WTC11 (cell line): ENCODE results near the gene BROX. TPM values are rescaled to one million over a fixed set of nuclear protein-coding genes. Genes with fewer than 3 reads are reported as not detected.

Experiments
- ATAC-seq: fragments of 200-7000 bp; cut with Tn5 transposase; 2 replicates; pipeline ENCODE4 v1.10.0; 2021; ENCODE audit warnings: mild to moderate bottlenecking, moderate library complexity
- CTCF ChIA-PET: fragments of 300-600 bp; sonication (Branson Sonifier 250); formaldehyde crosslinking; loops from one replicate; lab custom pipeline; 2021; ENCODE audit warnings: antibody characterized with exemption; lab: Charles Lee
- POLR2A ChIA-PET: fragments of 350-600 bp; sonication (Branson Sonifier 250); formaldehyde crosslinking; loops from one replicate; lab custom pipeline; 2021; ENCODE audit warnings: antibody characterized with exemption; lab: Charles Lee
- DNase-seq: peaks from one replicate; pipeline ENCODE4 v3.0.0; 2021; ENCODE audit warnings: low spot score
- H3K27ac Mint-ChIP-seq: 2 replicates; pipeline ENCODE4 v1.8.0; 2021; ENCODE audit warnings: mixed read lengths
- H3K27me3 Mint-ChIP-seq: 2 replicates; pipeline ENCODE4 v1.8.0; 2021; ENCODE audit warnings: low read depth, mild to moderate bottlenecking, moderate library complexity, mixed read lengths
- H3K36me3 Mint-ChIP-seq: 2 replicates; pipeline ENCODE4 v1.8.0; 2021; ENCODE audit warnings: mixed read lengths
- H3K4me1 Mint-ChIP-seq: 2 replicates; pipeline ENCODE4 v1.8.0; 2022; ENCODE audit warnings: mixed read lengths
- H3K4me3 Mint-ChIP-seq: 2 replicates; pipeline ENCODE4 v1.8.0; 2021; ENCODE audit warnings: mild to moderate bottlenecking, moderate library complexity, mixed read lengths
- H3K9me3 Mint-ChIP-seq: 2 replicates; pipeline ENCODE4 v1.8.0; 2021; ENCODE audit warnings: mixed read lengths
- CDX4 ChIP-seq: fragments of 250-450 bp; sonication (Bioruptor Pico); IDR thresholded peaks from 2 replicates; pipeline ENCODE4 v1.9.0; 2021; ENCODE audit warnings: moderate library complexity, mild to moderate bottlenecking, inconsistent platforms, borderline replicate concordance
- E2F1 ChIP-seq: sonication (generic); formaldehyde crosslinking; IDR thresholded peaks from 2 replicates; pipeline ENCODE4 v1.8.0; 2022; ENCODE audit warnings: mild to moderate bottlenecking, missing genetic modification reagents
- ERG ChIP-seq: fragments of 250-450 bp; sonication (Bioruptor Pico); IDR thresholded peaks from 2 replicates; pipeline ENCODE4 v1.8.0; 2021; ENCODE audit warnings: mild to moderate bottlenecking
- FOXJ3 ChIP-seq: sonication (generic); formaldehyde crosslinking; IDR thresholded peaks from 2 replicates; pipeline ENCODE4 v1.9.0; 2021; ENCODE audit warnings: missing genetic modification reagents, mild to moderate bottlenecking, borderline replicate concordance
- IRF1 ChIP-seq: sonication (generic); formaldehyde crosslinking; IDR thresholded peaks from 2 replicates; pipeline ENCODE4 v1.8.0; 2023; ENCODE audit warnings: missing genetic modification reagents
- IRF2 ChIP-seq: sonication (generic); formaldehyde crosslinking; IDR thresholded peaks from 2 replicates; pipeline ENCODE4 v1.8.0; 2022; ENCODE audit warnings: low read depth, missing genetic modification reagents, borderline replicate concordance
- JAZF1 ChIP-seq: fragments of 250-450 bp; sonication (Bioruptor Pico); IDR thresholded peaks from 2 replicates; pipeline ENCODE4 v1.9.0; 2021; ENCODE audit warnings: moderate library complexity, mild to moderate bottlenecking, inconsistent platforms
- KAT7 ChIP-seq: sonication (generic); formaldehyde crosslinking; IDR thresholded peaks from 2 replicates; pipeline ENCODE4 v1.8.1; 2023; ENCODE audit warnings: missing genetic modification reagents, mild to moderate bottlenecking, borderline replicate concordance
- OVOL2 ChIP-seq: fragments of 250-450 bp; sonication (Bioruptor Pico); IDR thresholded peaks from 2 replicates; pipeline ENCODE4 v1.9.0; 2021; ENCODE audit warnings: mild to moderate bottlenecking, borderline replicate concordance
- PRRX2 ChIP-seq: fragments of 250-450 bp; sonication (Bioruptor Pico); IDR thresholded peaks from 2 replicates; pipeline ENCODE4 v1.8.0; 2021; ENCODE audit warnings: mild to moderate bottlenecking
- SMAD4 ChIP-seq: sonication (generic); formaldehyde crosslinking; IDR thresholded peaks from 2 replicates; pipeline ENCODE4 v1.8.0; 2022; ENCODE audit warnings: mild to moderate bottlenecking, missing genetic modification reagents
- TEAD4 ChIP-seq: sonication (generic); formaldehyde crosslinking; IDR thresholded peaks from 2 replicates; pipeline ENCODE4 v1.8.0; 2022; ENCODE audit warnings: mild to moderate bottlenecking, missing genetic modification reagents
- ZNF281 ChIP-seq: sonication (generic); formaldehyde crosslinking; IDR thresholded peaks from 2 replicates; pipeline ENCODE4 v1.8.0; 2023; ENCODE audit warnings: mild to moderate bottlenecking, missing genetic modification reagents
- ZNF671 ChIP-seq: fragments of 250-450 bp; sonication (Bioruptor Pico); IDR thresholded peaks from 2 replicates; pipeline ENCODE4 v1.8.0; 2021; ENCODE audit warnings: mild to moderate bottlenecking
- total RNA-seq: library from RNA; stranded (reverse); gene quantifications from 3 replicates; pipeline ENCODE4 v1.2.3, GENCODE V29; 2021
- TF ChIP-seq, protein P1 (sequence below): sonication (generic); formaldehyde crosslinking; IDR thresholded peaks from 2 replicates; pipeline ENCODE4 v1.8.1; 2022; ENCODE audit warnings: low read depth, mild to moderate bottlenecking, moderate library complexity, missing genetic modification reagents, borderline replicate concordance
- TF ChIP-seq, protein P2 (sequence below): fragments of 200-600 bp; IDR thresholded peaks from 2 replicates; pipeline ENCODE4 v1.8.0; 2022; ENCODE audit warnings: antibody characterized with exemption
- TF ChIP-seq, protein P3 (sequence below): sonication (generic); formaldehyde crosslinking; IDR thresholded peaks from 2 replicates; pipeline ENCODE4 v1.8.1; 2022; ENCODE audit warnings: low read depth, missing genetic modification reagents, borderline replicate concordance
- TF ChIP-seq, protein P4 (sequence below): sonication (generic); formaldehyde crosslinking; IDR thresholded peaks from 2 replicates; pipeline ENCODE4 v1.8.1; 2023; ENCODE audit warnings: mild to moderate bottlenecking, missing genetic modification reagents, moderate library complexity
- TF ChIP-seq, protein P5 (sequence below): fragments of 250-450 bp; sonication (Bioruptor Pico); IDR thresholded peaks from 2 replicates; pipeline ENCODE4 v1.9.0; 2021; ENCODE audit warnings: mild to moderate bottlenecking

BROX gene
- total RNA-seq, 1 experiment from 2014 or later: 27.1 TPM

DNA sequence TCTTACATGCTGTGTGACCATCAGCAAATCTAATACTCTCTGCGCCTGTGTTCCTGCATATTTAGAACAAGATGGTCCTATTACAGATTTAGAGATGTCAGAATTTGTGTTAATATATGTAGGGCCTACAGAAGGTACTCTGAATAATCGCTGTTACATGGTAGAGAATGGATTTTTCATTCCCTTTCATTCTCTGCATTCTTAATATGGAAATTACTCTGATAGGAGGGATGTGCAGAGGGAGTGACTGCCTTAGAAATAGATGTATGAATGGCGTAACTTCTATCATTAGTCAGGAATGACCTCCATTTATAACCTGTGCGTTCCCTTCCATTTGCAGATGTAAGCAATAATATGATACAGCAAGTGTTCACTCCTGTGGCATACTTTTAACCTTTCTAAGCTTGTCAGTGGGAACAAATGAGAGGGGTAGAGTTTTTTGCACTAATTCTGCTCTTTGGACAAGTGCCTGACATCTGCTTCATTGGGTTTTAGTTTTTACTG, 48.9 kb upstream of the BROX start:
- no peak overlapping the region for H3K4me3 Mint-ChIP-seq
- ChIA-PET CTCF (no interaction called here), POLR2A (no interaction called here)
- no peaks in the 10 kb centered on the region for H3K9me3 Mint-ChIP-seq
- peaks cover 76% of the 10 kb centered on the region for H3K36me3 Mint-ChIP-seq
- ATAC-seq: no peak
- TF ChIP-seq ZNF671 (no peak), IRF2 (CRISPR knock-in tag) (no peak), JAZF1 (CRISPR knock-in tag) (no peak), CDX4 (CRISPR knock-in tag) (no peak), KAT7 (CRISPR knock-in tag) (no peak), FOXJ3 (CRISPR knock-in tag) (no peak), ERG (CRISPR knock-in tag) (no peak), OVOL2 (no peak), IRF1 (CRISPR knock-in tag) (no peak), E2F1 (CRISPR knock-in tag) (no peak), TEAD4 (CRISPR knock-in tag) (no peak), SMAD4 (no peak), ZNF281 (CRISPR knock-in tag) (no peak), PRRX2 (CRISPR knock-in tag) (no peak)
- TF ChIP-seq, protein P1, sequence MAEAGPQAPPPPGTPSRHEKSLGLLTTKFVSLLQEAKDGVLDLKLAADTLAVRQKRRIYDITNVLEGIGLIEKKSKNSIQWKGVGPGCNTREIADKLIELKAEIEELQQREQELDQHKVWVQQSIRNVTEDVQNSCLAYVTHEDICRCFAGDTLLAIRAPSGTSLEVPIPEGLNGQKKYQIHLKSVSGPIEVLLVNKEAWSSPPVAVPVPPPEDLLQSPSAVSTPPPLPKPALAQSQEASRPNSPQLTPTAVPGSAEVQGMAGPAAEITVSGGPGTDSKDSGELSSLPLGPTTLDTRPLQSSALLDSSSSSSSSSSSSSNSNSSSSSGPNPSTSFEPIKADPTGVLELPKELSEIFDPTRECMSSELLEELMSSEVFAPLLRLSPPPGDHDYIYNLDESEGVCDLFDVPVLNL: no peak
- TF ChIP-seq, protein P2, sequence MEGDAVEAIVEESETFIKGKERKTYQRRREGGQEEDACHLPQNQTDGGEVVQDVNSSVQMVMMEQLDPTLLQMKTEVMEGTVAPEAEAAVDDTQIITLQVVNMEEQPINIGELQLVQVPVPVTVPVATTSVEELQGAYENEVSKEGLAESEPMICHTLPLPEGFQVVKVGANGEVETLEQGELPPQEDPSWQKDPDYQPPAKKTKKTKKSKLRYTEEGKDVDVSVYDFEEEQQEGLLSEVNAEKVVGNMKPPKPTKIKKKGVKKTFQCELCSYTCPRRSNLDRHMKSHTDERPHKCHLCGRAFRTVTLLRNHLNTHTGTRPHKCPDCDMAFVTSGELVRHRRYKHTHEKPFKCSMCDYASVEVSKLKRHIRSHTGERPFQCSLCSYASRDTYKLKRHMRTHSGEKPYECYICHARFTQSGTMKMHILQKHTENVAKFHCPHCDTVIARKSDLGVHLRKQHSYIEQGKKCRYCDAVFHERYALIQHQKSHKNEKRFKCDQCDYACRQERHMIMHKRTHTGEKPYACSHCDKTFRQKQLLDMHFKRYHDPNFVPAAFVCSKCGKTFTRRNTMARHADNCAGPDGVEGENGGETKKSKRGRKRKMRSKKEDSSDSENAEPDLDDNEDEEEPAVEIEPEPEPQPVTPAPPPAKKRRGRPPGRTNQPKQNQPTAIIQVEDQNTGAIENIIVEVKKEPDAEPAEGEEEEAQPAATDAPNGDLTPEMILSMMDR: no peak
- TF ChIP-seq, protein P3, sequence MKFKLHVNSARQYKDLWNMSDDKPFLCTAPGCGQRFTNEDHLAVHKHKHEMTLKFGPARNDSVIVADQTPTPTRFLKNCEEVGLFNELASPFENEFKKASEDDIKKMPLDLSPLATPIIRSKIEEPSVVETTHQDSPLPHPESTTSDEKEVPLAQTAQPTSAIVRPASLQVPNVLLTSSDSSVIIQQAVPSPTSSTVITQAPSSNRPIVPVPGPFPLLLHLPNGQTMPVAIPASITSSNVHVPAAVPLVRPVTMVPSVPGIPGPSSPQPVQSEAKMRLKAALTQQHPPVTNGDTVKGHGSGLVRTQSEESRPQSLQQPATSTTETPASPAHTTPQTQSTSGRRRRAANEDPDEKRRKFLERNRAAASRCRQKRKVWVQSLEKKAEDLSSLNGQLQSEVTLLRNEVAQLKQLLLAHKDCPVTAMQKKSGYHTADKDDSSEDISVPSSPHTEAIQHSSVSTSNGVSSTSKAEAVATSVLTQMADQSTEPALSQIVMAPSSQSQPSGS: no peak
- TF ChIP-seq, protein P4, sequence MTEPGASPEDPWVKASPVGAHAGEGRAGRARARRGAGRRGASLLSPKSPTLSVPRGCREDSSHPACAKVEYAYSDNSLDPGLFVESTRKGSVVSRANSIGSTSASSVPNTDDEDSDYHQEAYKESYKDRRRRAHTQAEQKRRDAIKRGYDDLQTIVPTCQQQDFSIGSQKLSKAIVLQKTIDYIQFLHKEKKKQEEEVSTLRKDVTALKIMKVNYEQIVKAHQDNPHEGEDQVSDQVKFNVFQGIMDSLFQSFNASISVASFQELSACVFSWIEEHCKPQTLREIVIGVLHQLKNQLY: no peak
- TF ChIP-seq, protein P5, sequence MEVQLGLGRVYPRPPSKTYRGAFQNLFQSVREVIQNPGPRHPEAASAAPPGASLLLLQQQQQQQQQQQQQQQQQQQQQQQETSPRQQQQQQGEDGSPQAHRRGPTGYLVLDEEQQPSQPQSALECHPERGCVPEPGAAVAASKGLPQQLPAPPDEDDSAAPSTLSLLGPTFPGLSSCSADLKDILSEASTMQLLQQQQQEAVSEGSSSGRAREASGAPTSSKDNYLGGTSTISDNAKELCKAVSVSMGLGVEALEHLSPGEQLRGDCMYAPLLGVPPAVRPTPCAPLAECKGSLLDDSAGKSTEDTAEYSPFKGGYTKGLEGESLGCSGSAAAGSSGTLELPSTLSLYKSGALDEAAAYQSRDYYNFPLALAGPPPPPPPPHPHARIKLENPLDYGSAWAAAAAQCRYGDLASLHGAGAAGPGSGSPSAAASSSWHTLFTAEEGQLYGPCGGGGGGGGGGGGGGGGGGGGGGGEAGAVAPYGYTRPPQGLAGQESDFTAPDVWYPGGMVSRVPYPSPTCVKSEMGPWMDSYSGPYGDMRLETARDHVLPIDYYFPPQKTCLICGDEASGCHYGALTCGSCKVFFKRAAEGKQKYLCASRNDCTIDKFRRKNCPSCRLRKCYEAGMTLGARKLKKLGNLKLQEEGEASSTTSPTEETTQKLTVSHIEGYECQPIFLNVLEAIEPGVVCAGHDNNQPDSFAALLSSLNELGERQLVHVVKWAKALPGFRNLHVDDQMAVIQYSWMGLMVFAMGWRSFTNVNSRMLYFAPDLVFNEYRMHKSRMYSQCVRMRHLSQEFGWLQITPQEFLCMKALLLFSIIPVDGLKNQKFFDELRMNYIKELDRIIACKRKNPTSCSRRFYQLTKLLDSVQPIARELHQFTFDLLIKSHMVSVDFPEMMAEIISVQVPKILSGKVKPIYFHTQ (CRISPR knock-in tag): no peak
- no peaks in the 10 kb centered on the region for H3K27me3 Mint-ChIP-seq
- DNase-seq: no peak
- H3K27ac Mint-ChIP-seq: no peak overlapping the region
- no peaks in the 10 kb centered on the region for H3K4me1 Mint-ChIP-seq
